ENCODE data around the gene CDH15.
"Not testable (repeated sequence)": the region's sequence is repeated elsewhere in the genome, so short reads cannot be mapped to it uniquely, and the experiment has no call there.

CDH15 gene

DNA sequence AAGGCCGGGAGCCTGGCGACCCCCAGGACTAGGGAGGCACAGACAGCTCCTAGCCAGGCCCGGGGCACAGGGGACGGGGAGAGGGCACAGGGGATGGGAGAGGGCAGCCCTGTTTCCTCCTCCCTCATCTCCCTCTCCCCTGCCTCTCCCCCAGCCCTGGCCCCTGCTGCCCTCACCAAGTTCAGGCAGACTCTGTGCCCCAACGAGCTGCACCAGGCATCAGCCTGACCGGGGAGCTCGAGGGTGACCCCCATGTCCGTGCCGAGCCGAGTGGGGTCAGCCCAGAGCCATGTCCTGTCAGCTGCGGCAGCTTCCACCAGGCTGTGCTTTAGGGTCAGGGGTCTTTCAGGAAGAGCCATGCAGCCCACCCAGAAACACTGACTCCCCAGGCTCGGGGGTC lies 6.0 kb downstream of the CDH15 start:
- no peak for DNase-seq (ENCODE audit: low read depth)
- Histone ChIP-seq H3K27me3 (replicated peaks; ENCODE audit: control insufficient read depth, insufficient read depth, low read length) (peaks cover 31% of the 10 kb centered on the region), H3K36me3 (ENCODE audit: control insufficient read depth, insufficient read depth, low read length, severe bottlenecking) (no peaks in the 10 kb centered on the region)

DNA sequence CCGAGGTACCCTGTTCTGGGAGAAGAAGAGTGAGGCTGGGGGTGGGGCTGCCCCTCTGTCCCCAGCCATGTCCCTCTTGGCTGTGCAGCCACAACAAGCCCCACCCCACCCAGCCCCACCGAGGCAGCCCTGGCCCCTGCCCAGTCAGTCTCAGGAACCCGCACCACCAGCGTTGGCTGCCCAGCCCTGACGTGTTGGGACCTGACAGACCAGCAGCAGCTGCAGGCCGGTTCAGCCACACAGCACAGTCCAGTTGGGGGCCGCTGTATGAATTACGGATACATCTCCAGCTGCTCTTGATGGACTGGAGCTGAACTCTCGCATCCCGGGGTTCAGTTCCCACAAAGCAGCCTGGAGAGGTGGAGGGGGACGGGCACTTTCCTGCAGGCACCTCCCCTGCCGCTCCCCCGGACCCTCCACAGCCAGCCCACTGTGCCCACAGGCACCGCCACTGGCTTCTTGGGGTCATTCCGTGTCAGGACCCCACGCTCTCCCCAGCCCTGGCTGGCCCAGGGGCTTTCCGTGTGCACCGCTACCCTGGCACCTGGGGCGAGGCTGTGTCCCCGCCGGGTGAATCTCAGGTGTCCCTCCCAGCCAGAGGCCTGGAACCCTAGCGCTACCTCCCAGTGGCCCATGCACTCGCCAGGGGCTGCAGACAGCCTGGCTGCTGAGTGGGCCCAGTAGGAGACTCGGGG lies 7.1 kb downstream of the CDH15 start:
- Histone ChIP-seq H3K27me3 (replicated peaks; ENCODE audit: control insufficient read depth, insufficient read depth, low read length) (peaks cover 40% of the 10 kb centered on the region), H3K4me1 (ENCODE audit: control insufficient read depth, insufficient read depth, low read length) (no peaks in the 10 kb centered on the region), H3K9me3 (ENCODE audit: control insufficient read depth, low read length) (no peaks in the 10 kb centered on the region), H3K4me3 (ENCODE audit: low read length) (no peak overlapping the region), H3K9ac (ENCODE audit: low read length) (no peak overlapping the region), H3K36me3 (ENCODE audit: control insufficient read depth, insufficient read depth, low read length, severe bottlenecking) (no peaks in the 10 kb centered on the region)
- no peak for DNase-seq (ENCODE audit: low read depth)

More for the DNA sequence above, 6.0 kb downstream of the CDH15 start:
- H3K4me1 ChIP-seq (ENCODE audit: control insufficient read depth, insufficient read depth, low read length): peaks cover 5% of the 10 kb centered on the region
- no peak overlapping the region for H3K4me3 ChIP-seq (ENCODE audit: low read length)
- H3K9me3 ChIP-seq (ENCODE audit: control insufficient read depth, low read length): no peaks in the 10 kb centered on the region
- H3K9ac ChIP-seq (ENCODE audit: low read length): no peak overlapping the region

DNA sequence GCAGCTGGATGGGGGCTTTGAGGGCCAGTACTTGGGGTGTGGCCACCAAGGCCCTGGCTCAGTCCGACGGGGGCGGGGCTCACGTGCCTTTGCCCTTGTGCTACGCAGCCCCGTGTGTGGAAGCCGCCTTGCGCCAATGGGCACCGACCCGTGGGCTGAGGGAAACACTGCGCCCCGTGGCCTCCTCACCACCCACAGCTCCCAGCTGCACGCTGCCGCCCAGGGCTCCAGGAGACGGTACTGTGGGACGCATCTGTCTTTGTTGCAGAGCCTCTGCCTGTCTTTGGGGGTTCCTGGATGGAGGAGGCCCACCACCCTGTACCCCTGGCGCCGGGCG lies 7.6 kb downstream of the CDH15 start:
- no peak for DNase-seq (ENCODE audit: low read depth)
- Histone ChIP-seq H3K9me3 (ENCODE audit: control insufficient read depth, low read length) (no peaks in the 10 kb centered on the region), H3K4me3 (ENCODE audit: low read length) (no peak overlapping the region), H3K4me1 (ENCODE audit: control insufficient read depth, insufficient read depth, low read length) (no peaks in the 10 kb centered on the region), H3K9ac (ENCODE audit: low read length) (no peak overlapping the region), H3K36me3 (ENCODE audit: control insufficient read depth, insufficient read depth, low read length, severe bottlenecking) (no peaks in the 10 kb centered on the region), H3K27me3 (replicated peaks; ENCODE audit: control insufficient read depth, insufficient read depth, low read length) (peaks cover 43% of the 10 kb centered on the region)

DNA sequence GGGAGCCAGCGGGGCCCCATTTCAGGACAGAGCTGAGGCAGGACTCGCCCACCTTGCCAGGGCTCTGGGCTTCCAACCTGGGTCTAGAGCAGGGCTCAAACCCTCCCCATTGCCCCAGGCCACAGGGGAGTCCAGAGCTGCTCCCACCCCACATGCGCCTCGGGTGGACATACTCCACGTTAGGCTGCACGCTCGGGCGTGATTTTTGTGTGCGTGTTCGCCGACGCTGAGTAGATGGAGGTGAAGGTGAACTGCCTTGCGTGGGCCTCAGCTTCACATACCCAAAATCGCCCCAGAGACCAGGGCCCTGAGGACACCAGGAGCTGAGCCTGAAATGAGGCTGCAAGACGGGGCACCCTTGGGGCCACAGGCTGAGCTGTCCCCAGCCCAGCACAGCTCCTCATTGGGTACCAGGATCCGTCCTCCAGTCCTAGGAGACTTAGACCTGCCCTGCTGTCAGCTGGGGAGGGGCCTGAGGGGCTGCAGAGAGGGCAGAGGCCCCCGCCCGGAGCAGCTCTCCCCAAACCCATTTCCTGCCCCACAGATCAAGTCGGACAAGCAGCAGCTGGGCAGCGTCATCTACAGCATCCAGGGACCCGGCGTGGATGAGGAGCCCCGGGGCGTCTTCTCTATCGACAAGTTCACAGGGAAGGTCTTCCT lies 8.2 kb downstream of the CDH15 start:
- H3K4me1 ChIP-seq (ENCODE audit: control insufficient read depth, insufficient read depth, low read length): no peaks in the 10 kb centered on the region
- no peak for DNase-seq (ENCODE audit: low read depth)
- no peak overlapping the region for H3K4me3 ChIP-seq (ENCODE audit: low read length)
- no peak overlapping the region for H3K9ac ChIP-seq (ENCODE audit: low read length)
- no peaks in the 10 kb centered on the region for H3K36me3 ChIP-seq (ENCODE audit: control insufficient read depth, insufficient read depth, low read length, severe bottlenecking)
- H3K9me3 ChIP-seq (ENCODE audit: control insufficient read depth, low read length): no peaks in the 10 kb centered on the region
- H3K27me3 ChIP-seq (replicated peaks; ENCODE audit: control insufficient read depth, insufficient read depth, low read length): peaks cover 44% of the 10 kb centered on the region

DNA sequence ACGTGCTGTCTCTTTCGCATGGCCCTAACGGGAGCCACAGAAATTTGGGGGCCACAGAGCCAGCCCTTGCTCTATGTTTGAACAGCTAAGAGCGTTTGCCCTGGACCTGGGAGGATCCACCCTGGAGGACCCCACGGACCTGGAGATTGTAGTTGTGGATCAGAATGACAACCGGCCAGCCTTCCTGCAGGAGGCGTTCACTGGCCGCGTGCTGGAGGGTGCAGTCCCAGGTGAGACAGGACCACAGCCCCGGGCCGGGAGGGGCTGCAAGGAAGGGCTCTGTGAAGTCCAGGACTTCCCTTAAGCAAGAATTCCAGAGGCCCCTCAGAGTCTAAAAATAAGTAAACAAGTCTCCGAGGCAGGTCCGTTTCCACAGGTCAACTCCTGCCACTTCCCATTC lies 11.9 kb downstream of the CDH15 start:
- H3K9me3 ChIP-seq (ENCODE audit: control insufficient read depth, low read length): no peaks in the 10 kb centered on the region
- no peaks in the 10 kb centered on the region for H3K4me1 ChIP-seq (ENCODE audit: control insufficient read depth, insufficient read depth, low read length)
- DNase-seq (ENCODE audit: low read depth): no peak

DNA sequence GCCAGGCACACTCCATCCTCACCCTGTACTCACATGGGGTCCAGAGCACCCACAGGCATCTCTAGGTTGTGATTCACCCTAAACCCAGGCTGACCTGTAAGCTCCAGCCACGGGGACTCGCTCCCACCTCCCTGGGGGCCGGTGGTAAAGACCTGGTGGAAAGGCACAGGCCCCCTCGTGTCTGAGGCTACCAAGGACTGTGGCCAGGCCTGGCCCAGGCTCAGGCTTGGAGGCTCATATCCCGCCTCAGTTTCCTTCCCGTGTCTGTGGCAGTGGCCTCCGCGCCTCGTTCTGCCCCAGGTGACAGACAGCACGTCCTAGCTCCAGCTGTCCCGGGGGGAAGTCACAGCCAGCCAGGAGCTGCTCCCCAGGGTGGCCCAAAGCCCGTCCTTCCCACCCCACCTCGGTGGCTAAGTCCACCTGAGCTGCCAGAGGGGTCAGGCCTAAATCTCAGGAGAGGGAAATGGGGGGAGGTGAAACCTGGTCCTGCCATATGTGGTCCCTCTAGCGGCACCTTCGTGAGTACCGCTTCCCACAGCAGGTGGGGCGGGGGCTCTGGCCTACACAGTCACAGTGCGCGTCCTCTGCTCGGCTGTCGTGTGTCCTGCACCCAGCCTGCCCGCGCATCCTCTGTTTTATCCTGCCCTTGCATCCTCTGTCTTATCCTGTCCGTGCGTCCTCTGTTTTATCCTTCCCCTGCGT lies 12.6 kb downstream of the CDH15 start:
- peaks cover 29% of the 10 kb centered on the region for H3K27me3 ChIP-seq (replicated peaks; ENCODE audit: control insufficient read depth, insufficient read depth, low read length)
- no peaks in the 10 kb centered on the region for H3K9me3 ChIP-seq (ENCODE audit: control insufficient read depth, low read length)
- H3K36me3 ChIP-seq (ENCODE audit: control insufficient read depth, insufficient read depth, low read length, severe bottlenecking): no peaks in the 10 kb centered on the region
- no peaks in the 10 kb centered on the region for H3K4me1 ChIP-seq (ENCODE audit: control insufficient read depth, insufficient read depth, low read length)
- no peak overlapping the region for H3K4me3 ChIP-seq (ENCODE audit: low read length)
- no peak overlapping the region for H3K9ac ChIP-seq (ENCODE audit: low read length)
- no peak for DNase-seq (ENCODE audit: low read depth)

More for the DNA sequence above, 11.9 kb downstream of the CDH15 start:
- Histone ChIP-seq H3K36me3 (ENCODE audit: control insufficient read depth, insufficient read depth, low read length, severe bottlenecking) (no peaks in the 10 kb centered on the region), H3K9ac (ENCODE audit: low read length) (no peak overlapping the region), H3K27me3 (replicated peaks; ENCODE audit: control insufficient read depth, insufficient read depth, low read length) (peaks cover 29% of the 10 kb centered on the region), H3K4me3 (ENCODE audit: low read length) (no peak overlapping the region)

DNA sequence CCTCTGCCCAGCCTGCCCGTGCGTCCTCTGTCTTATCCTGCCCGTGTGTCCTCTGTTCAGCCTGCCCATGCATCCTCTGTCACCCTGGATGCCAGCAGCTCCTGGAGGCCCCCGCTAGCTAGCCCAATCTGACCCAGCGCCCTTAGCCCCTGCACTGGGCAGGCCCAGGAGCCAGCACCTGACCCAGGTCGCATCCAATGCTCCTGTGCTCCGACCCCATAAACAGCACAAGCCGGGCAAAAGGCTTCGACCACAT lies 13.1 kb downstream of the CDH15 start:
- H3K4me3 ChIP-seq (ENCODE audit: low read length): no peak overlapping the region
- no peak overlapping the region for H3K9ac ChIP-seq (ENCODE audit: low read length)
- no peaks in the 10 kb centered on the region for H3K36me3 ChIP-seq (ENCODE audit: control insufficient read depth, insufficient read depth, low read length, severe bottlenecking)
- DNase-seq (ENCODE audit: low read depth): no peak
- peaks cover 29% of the 10 kb centered on the region for H3K27me3 ChIP-seq (replicated peaks; ENCODE audit: control insufficient read depth, insufficient read depth, low read length)
- no peaks in the 10 kb centered on the region for H3K9me3 ChIP-seq (ENCODE audit: control insufficient read depth, low read length)
- H3K4me1 ChIP-seq (ENCODE audit: control insufficient read depth, insufficient read depth, low read length): no peaks in the 10 kb centered on the region

DNA sequence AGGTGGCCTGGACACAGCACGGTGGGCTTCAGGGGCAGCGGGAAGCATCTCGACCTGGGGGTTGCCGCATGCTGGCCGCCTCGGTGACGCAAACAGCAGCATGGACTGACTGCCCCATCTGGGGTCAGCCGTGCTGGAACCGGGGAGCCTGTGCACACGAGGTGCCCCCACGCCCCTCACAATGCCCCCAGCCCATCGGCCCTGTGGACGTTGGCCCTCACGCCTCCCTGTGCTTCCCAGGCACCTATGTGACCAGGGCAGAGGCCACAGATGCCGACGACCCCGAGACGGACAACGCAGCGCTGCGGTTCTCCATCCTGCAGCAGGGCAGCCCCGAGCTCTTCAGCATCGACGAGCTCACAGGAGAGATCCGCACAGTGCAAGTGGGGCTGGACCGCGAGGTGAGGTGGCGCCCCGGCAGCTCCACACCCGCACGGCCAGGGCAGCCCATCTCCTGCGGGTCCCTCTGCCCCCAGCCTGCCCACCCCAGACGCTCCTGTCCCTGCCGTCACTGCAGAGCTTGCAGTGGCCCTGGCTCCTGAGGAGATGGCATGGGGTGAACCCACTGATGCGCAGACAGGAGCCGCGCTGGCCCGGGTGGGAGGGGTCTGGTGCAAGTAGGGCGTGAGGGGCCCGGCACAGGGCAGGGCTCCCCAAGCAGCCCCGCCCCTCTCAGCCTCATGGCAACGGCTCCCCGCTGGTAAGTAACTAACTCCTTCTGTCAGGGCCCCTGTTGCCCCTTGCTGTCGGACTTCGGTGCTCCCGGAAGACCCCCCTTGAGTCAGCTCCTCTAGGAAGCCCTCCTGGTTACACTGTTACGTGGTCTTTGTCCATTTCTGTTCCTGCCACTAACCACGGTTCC lies 13.6 kb downstream of the CDH15 start:
- H3K9me3 ChIP-seq (ENCODE audit: control insufficient read depth, low read length): no peaks in the 10 kb centered on the region
- no peak for DNase-seq (ENCODE audit: low read depth)
- H3K9ac ChIP-seq (ENCODE audit: low read length): no peak overlapping the region
- no peak overlapping the region for H3K4me3 ChIP-seq (ENCODE audit: low read length)
- no peaks in the 10 kb centered on the region for H3K36me3 ChIP-seq (ENCODE audit: control insufficient read depth, insufficient read depth, low read length, severe bottlenecking)
- H3K4me1 ChIP-seq (ENCODE audit: control insufficient read depth, insufficient read depth, low read length): no peaks in the 10 kb centered on the region
- H3K27me3 ChIP-seq (replicated peaks; ENCODE audit: control insufficient read depth, insufficient read depth, low read length): peaks cover 24% of the 10 kb centered on the region

DNA sequence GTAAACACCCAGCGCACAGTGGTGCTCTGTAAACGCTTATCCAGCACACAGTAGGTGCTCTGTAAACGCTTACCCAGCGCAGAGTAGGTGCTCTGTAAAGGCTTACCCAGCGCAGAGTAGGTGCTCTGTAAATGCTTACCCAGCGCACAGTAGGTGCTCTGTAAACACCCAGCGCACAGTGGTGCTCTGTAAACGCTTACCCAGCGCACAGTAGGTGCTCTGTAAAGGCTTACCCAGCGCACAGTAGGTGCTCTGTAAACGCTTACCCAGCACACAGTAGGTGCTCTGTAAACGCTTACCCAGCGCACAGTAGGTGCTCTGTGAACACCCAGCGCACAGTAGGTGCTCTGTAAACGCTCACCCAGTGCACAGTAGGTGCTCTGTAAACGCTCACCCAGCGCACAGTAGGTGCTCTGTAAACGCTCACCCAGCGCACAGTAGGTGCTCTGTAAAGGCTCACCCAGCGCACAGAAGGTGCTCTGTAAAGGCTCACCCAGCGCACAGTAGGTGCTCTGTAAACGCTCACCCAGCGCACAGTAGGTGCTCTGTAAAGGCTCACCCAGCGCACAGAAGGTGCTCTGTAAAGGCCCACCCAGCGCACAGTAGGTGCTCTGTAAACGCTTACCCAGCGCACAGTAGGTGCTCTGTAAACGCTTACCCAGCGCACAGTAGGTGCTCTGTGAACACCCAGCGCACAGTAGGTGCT lies 14.5 kb downstream of the CDH15 start:
- not testable (repeated sequence) for H3K4me1 ChIP-seq (ENCODE audit: control insufficient read depth, insufficient read depth, low read length); H3K4me3 ChIP-seq (ENCODE audit: low read length); H3K36me3 ChIP-seq (ENCODE audit: control insufficient read depth, insufficient read depth, low read length, severe bottlenecking); H3K9ac ChIP-seq (ENCODE audit: low read length); DNase-seq (ENCODE audit: low read depth); H3K9me3 ChIP-seq (ENCODE audit: control insufficient read depth, low read length)
- H3K27me3 ChIP-seq (replicated peaks; ENCODE audit: control insufficient read depth, insufficient read depth, low read length): peaks cover 30% of the 10 kb centered on the region

DNA sequence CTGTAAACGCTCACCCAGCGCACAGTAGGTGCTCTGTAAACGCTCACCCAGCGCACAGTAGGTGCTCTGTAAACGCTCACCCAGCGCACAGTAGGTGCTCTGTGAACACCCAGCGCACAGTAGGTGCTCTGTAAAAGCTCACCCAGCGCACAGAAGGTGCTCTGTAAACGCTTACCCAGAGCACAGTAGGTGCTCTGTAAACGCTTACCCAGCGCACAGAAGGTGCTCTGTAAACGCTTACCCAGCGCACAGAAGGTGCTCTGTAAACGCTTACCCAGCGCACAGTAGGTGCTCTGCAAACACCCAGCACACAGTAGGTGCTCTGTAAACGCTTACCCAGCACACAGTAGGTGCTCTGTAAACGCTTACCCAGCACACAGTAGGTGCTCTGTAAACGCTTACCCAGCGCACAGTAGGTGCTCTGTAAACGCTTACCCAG lies 15.1 kb downstream of the CDH15 start:
- H3K4me1 ChIP-seq (ENCODE audit: control insufficient read depth, insufficient read depth, low read length); H3K9me3 ChIP-seq (ENCODE audit: control insufficient read depth, low read length); H3K36me3 ChIP-seq (ENCODE audit: control insufficient read depth, insufficient read depth, low read length, severe bottlenecking); DNase-seq (ENCODE audit: low read depth); H3K9ac ChIP-seq (ENCODE audit: low read length); H3K4me3 ChIP-seq (ENCODE audit: low read length): not testable (repeated sequence)
- H3K27me3 ChIP-seq (replicated peaks; ENCODE audit: control insufficient read depth, insufficient read depth, low read length): peaks cover 30% of the 10 kb centered on the region
